ENCODE data around the gene AKAP6.

DNA sequence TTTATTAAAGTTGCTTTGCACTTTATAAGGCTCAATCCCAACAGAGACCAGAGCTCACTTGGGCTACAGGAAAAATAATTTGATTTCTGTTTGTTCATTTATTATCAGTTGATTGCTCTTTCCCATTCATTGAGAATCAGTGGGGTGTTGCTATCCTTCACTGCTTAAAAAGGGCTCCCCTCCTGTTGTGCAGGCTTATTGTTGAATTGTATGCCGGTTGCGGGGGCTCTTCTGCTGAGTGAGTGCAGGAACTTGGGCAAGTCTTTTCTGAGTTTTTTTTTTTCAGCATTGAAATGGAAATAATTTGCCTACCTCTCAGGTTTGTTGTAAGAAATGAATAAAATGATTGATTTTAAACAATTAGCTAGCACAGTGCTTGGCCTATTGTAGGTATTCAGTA, 32.6 kb downstream of the AKAP6 start:
- TF ChIP-seq, protein P1, sequence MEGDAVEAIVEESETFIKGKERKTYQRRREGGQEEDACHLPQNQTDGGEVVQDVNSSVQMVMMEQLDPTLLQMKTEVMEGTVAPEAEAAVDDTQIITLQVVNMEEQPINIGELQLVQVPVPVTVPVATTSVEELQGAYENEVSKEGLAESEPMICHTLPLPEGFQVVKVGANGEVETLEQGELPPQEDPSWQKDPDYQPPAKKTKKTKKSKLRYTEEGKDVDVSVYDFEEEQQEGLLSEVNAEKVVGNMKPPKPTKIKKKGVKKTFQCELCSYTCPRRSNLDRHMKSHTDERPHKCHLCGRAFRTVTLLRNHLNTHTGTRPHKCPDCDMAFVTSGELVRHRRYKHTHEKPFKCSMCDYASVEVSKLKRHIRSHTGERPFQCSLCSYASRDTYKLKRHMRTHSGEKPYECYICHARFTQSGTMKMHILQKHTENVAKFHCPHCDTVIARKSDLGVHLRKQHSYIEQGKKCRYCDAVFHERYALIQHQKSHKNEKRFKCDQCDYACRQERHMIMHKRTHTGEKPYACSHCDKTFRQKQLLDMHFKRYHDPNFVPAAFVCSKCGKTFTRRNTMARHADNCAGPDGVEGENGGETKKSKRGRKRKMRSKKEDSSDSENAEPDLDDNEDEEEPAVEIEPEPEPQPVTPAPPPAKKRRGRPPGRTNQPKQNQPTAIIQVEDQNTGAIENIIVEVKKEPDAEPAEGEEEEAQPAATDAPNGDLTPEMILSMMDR (IDR thresholded peaks at IDR 0.05; ENCODE audit: low read length): no peak
- TF ChIP-seq EZH2 (IDR thresholded peaks at IDR 0.05; ENCODE audit: borderline replicate concordance, low read length): no peak
